Right lobe of liver (tissue), 6 donors: Measurements from ENCODE around the gene EOGT. TPM values are rescaled to one million over a fixed set of nuclear protein-coding genes. Genes with fewer than 3 reads are reported as not detected.

Experiments used
- ATAC-seq, 4 donors: fragments of 200-7000 bp; cut with Tn5 transposase; one replicate each; pipeline ENCODE4 v1.9.1; 2020; ENCODE audit warnings: mild to moderate bottlenecking in 4 of 4, moderate library complexity in 4 of 4
- DNase-seq, 3 donors: peaks; one replicate each; pipeline ENCODE4 v3.0.0-alpha.2; 2020
- H3K27ac ChIP-seq, 3 donors: fragments of 200-600 bp; one replicate each; pipeline ENCODE4 v1.8.0; 2022
- H3K27me3 ChIP-seq, 2 donors: fragments of 200-600 bp; one replicate each; pipeline ENCODE4 v1.8.0; 2022
- H3K36me3 ChIP-seq, 4 donors: fragments of 200-600 bp; sonication (generic) in 1 of 4; one replicate each; pipeline versions ENCODE4 v1.5.1 to v1.8.0; 2017 to 2022; ENCODE audit warnings: control low read depth in 1 of 4
- H3K4me1 ChIP-seq, 4 donors: fragments of 200-600 bp; sonication (generic) in 1 of 4; one replicate each; pipeline versions ENCODE4 v1.5.1 to v1.8.0; 2017 to 2022; ENCODE audit warnings: control low read depth in 1 of 4
- H3K4me3 ChIP-seq, 3 donors: fragments of 200-600 bp; one replicate each; pipeline ENCODE4 v1.8.0; 2022
- H3K9me3 ChIP-seq, 4 donors: fragments of 200-600 bp; sonication (generic) in 1 of 4; one replicate each; pipeline versions ENCODE4 v1.5.1 to v1.8.0; 2017 to 2022; ENCODE audit warnings: control low read depth in 1 of 4
- CTCF ChIP-seq, 4 donors: fragments of 200-600 bp in 3 of 4; fragments of 450-650 bp in 1 of 4; IDR thresholded peaks; one replicate each; pipeline versions ENCODE4 v1.5.1 to v1.8.0; 2016 to 2022; ENCODE audit warnings: antibody characterized with exemption in 4 of 4, mild to moderate bottlenecking in 2 of 4
- POLR2A ChIP-seq: fragments of 450-650 bp; IDR thresholded peaks from one replicate; pipeline ENCODE4 v1.6.1; 2017; ENCODE audit warnings: antibody characterized with exemption, mild to moderate bottlenecking
- WGBS: methylation state at CpG from one replicate; pipeline ENCODE4 v1.1.6; 2018; ENCODE audit warnings: low coverage, low lambda C conversion rate; ENCODE audit not compliant: insufficient coverage; ENCODE audit errors: missing lambda C conversion rate; 5-methylcytosine and 5-hydroxymethylcytosine counted together
- intact Hi-C, 2 donors: fragments of 100-400 bp; cut with DNase I; formaldehyde crosslinking; loops; one replicate each; pipeline versions ENCODE4 v1.11.2 to v1.14.1; 2022
- total RNA-seq, 6 experiments: library from RNA; depleted of rRNA in 2 of 6; stranded (reverse); fragments of >200 nt in 2 of 6; fragmentation: NEBNext Ultra II Directional in 3 of 6; extraction: Animal tissue kit (Norgen Biotek cat#: 25700) in 3 of 6; gene quantifications; one replicate each; pipeline versions ENCODE4 v1.1.0 to v1.2.4, GENCODE V29; 2016 to 2023
- donor health status: DM: no; HTN: yes; CAD: no.
- donor health status: DM: no; HTN: no; CAD: no.
- donor health status: DM: no; HTN: no; CAD: no.
- donor health status: DM: no; HTN: yes; CAD: no.
- donor health status: DM: no; HTN: yes; CAD: no.

Gene EOGT
- total RNA-seq, 6 experiments from 2014 or later: 3.4 to 8.7 (median 5.1) TPM

DNA sequence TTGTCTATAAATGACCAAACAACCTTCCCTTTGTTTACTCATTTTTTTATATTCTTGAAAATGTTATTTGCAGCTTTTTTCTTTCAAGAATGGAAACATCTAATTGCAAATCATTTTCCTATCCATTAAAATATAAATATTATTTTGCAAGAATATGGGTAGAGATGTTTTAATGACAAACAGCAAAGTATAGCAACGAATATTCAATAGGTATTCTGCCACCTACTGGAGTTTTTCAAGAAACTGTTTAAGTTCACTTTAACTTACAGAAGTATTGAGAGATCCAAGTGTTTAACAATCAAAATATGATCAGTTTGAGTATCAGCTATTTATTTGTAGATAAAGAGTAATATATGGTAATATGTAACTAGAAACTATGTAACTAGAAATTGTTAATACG lies 6.9 kb upstream of the EOGT start:
- H3K9me3 ChIP-seq: no peaks in the 10 kb centered on the region
- 27% methylated on average over 2 of the region's 2 CpGs for WGBS
- H3K4me3 ChIP-seq: no peak overlapping the region
- H3K4me1 ChIP-seq: no peaks in the 10 kb centered on the region
- DNase-seq (no peak), ATAC-seq (no peak)
- H3K36me3 ChIP-seq: peaks cover 0 to 30% (median 5%) of the 10 kb centered on the region in 4 donors
- intact Hi-C loops: no loop called here
- peak in 3 of 4 donors; percentile 40 to 42 (median 42) for TF ChIP-seq CTCF (IDR thresholded peaks at IDR 0.05)
- no peak for TF ChIP-seq POLR2A
- no peaks in the 10 kb centered on the region for H3K27me3 ChIP-seq
- no peak overlapping the region for H3K27ac ChIP-seq

GRCh38 chr3:69016901-69017300 lies 3.4 kb upstream of the EOGT start:
- no peak overlapping the region for H3K27ac ChIP-seq
- H3K4me3 ChIP-seq: no peak overlapping the region
- H3K9me3 ChIP-seq: no peaks in the 10 kb centered on the region
- H3K4me1 ChIP-seq: no peaks in the 10 kb centered on the region
- DNase-seq: no peak
- peaks cover 0 to 4% (median 0%) of the 10 kb centered on the region in 4 donors for H3K36me3 ChIP-seq
- whole genome bisulfite sequencing: 74% methylated on average over 2 of the region's 2 CpGs
- intact Hi-C loops: no loop called here
- no peak for TF ChIP-seq POLR2A
- no peak for ATAC-seq
- H3K27me3 ChIP-seq: no peaks in the 10 kb centered on the region

DNA sequence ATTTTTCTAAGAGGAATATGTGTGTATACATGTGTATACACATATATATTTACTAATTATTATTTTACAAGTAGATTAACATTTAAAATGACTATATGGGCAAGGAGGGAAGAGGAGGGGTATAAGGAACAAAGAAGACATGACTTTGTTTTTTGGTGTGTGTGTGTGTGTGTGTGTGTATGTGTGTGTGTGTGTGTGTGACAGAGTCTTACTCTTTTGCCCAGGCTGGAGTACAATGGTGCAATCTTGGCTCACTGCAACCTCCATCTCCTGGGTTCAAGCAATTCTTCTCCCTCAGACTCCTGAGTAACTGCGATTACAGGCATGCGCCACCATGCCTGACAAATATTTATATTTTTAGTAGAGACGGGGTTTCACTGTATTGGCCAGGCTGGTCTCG lies 2.6 kb upstream of the EOGT start:
- no peak for TF ChIP-seq POLR2A
- TF ChIP-seq CTCF (IDR thresholded peaks at IDR 0.05): no peak
- Histone ChIP-seq H3K4me3 (no peak overlapping the region), H3K4me1 (no peaks in the 10 kb centered on the region), H3K36me3 (no peaks in the 10 kb centered on the region), H3K27me3 (no peaks in the 10 kb centered on the region), H3K27ac (no peak overlapping the region), H3K9me3 (no peaks in the 10 kb centered on the region)
- intact Hi-C loops: no loop called here
- no peak for ATAC-seq
- no peak for DNase-seq
- no CpG with 5 or more reads among the region's 4 CpGs for WGBS

- peak overlapping the region; percentile 84 to 98 (median 89) for H3K27ac ChIP-seq
- H3K4me1 ChIP-seq: no peaks in the 10 kb centered on the region
- TF ChIP-seq CTCF (IDR thresholded peaks at IDR 0.05) (no peak), POLR2A (no peak)
- peaks cover 0 to 5% (median 0%) of the 10 kb centered on the region in 4 donors for H3K36me3 ChIP-seq
- no peaks in the 10 kb centered on the region for H3K9me3 ChIP-seq
- H3K27me3 ChIP-seq: no peaks in the 10 kb centered on the region
- DNase-seq (no peak), ATAC-seq (peak in 1 of 4 donors; percentile 8)
- peak overlapping the region; percentile 65 to 84 (median 82) for H3K4me3 ChIP-seq
- intact Hi-C loops: no loop called here
- WGBS: 57% methylated on average over 4 of the region's 11 CpGs
Measured at GRCh38 chr3:69014022-69014580, 617 bp upstream of the EOGT start.

DNA sequence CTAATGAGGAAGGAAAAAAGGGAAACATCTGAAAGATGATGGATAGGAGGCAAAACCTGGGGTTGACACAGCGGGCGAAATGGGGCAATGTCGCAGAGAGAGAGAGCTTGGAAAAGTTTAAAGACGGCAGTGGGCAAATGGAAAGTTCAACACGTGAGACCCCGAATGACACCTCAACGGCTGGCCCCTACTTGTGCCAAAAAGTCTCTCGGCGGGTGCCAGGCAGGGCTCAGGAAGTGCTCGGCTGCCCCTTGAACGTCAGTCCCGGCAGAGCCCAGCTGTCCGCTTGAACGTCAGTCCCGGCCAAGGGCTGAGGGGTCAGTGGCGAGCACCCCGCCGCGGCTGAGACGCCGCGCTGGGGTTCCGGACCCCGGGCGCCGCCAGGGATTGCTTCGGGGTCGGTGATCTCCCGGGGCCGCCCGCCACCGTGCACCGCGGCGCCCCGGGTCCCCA lies 658 bp downstream of the EOGT start:
- TF ChIP-seq POLR2A: no peak
- TF ChIP-seq CTCF (IDR thresholded peaks at IDR 0.05): no peak
- Histone ChIP-seq H3K4me1 (no peaks in the 10 kb centered on the region), H3K36me3 (peaks cover 0 to 5% (median 0%) of the 10 kb centered on the region in 4 donors), H3K27me3 (no peaks in the 10 kb centered on the region), H3K4me3 (peak overlapping the region; percentile 65 to 84 (median 82)), H3K9me3 (no peaks in the 10 kb centered on the region), H3K27ac (peak overlapping the region; percentile 84 to 98 (median 89))
- intact Hi-C loops: no loop called here
- ATAC-seq (peak; percentile 48 to 60 (median 59)), DNase-seq (peak; percentile 64 to 67 (median 67))
- WGBS: 7% methylated on average over 9 of the region's 36 CpGs
